Thyroid gland (tissue), 4 donors: ENCODE results near the gene PRDM1.

Experiments used
- CTCF ChIP-seq, 6 experiments: fragments of 200-600 bp in 3 of 6; fragments of 450-650 bp in 3 of 6; sonication (generic) in 3 of 6; IDR thresholded peaks; one replicate each; pipeline ENCODE4 v1.5.1; 2016 to 2019; ENCODE audit warnings: antibody characterized with exemption in 6 of 6, mild to moderate bottlenecking in 2 of 6, inconsistent platforms in 1 of 6, moderate library complexity in 1 of 6
- POLR2A ChIP-seq, 2 donors: fragments of 450-650 bp; IDR thresholded peaks; one replicate each; pipeline ENCODE4 v1.6.1; 2017; ENCODE audit warnings: antibody characterized with exemption in 2 of 2, mild to moderate bottlenecking in 2 of 2, moderate library complexity in 1 of 2

GRCh38 chr6:106112433-106112832 is 26.3 kb downstream of the PRDM1 start:
- TF ChIP-seq CTCF (IDR thresholded peaks at IDR 0.05) (no peak), POLR2A (IDR thresholded peaks at IDR 0.05) (no peak)
